ENCODE results near the gene CFAP44.
A peak's percentile ranks its signal among the peaks of the same experiment; 100 is the strongest.
"Not testable (repeated sequence)": the region's sequence is repeated elsewhere in the genome, so short reads cannot be mapped to it uniquely, and the experiment has no call there.

Gene CFAP44, protein sequence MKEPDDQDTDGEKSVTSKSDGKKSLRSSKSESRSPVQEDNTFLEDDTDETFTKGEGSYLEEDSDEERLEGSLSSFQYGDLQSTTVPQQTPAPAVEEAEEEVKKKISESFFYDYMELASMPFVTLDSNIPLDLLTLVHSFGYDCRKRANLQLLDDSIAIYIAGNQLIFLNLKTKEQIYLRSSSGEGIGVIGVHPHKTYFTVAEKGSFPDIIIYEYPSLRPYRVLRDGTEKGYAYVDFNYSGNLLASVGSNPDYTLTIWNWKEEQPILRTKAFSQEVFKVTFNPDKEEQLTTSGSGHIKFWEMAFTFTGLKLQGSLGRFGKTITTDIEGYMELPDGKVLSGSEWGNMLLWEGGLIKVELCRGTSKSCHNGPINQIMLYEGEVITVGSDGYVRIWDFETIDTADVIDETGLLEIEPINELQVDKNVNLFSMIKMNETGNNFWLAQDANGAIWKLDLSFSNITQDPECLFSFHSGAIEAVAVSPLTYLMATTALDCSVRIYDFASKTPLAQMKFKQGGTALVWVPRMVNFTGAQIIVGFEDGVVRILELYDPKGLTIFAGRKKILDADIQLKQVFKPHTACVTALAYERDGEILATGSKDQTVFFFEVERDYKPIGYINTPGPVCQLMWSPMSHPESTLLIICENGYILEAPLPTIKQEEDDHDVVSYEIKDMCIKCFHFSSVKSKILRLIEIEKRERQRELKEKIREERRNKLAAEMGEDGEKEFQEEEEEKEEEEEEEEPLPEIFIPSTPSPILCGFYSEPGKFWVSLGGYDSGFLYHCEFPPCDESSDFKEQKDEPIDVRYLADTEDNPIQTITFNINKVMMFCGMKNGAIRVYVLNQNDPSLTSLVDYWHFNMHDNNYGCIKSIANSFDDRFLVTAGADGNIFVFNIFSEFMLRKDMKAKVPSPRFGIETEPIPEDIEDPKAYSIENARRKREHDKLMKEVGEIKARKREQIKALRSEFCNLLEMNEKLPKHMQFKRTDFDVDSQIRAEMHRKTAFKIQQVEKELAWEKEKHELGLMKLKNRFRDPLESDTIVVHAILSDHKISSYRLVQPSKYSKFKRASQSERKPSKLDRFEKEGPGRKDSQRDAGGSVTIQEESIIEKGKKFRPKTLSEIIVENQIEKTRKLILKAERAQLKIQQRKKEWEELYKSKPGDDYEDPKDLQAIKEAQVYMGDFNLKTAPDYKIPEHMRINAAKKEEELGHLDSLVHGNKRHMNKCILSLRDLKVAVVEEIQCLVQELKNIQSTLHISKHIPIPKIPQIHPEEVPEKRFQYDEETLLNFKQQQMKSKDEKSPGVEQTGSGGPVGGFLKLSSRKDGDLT (N-terminal part only)

GRCh38 chr3:113441051-113441770 is at the start of gene CFAP44:
CFAP44 (minus strand) TSS chr3:113441493; CDS start chr3:113433664, 7,829 bp downstream.
- DNase-seq = no peak

DNA sequence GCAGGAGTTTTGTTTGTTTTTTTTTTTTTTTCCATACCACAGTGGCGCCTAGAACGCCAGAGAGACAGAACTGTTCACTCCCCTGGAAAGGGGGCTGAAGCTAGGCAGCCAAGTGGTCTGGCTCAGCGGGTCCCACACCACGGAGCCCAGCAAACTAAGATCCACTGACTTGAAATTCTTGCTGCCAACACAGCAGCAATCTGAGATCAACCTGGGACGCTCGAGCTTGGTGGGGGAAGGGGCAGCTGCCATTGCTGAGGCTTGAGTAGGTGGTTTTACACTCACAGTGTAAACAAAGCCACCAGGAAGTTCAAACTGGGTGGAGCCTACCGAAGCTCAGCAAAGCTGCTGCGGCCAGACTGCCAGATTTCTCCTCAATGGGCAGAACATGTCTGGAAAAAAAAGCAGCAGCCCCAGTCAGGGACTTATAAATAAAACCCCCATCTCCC is 43.9 kb upstream of the CFAP44 start:
- DNase-seq = no peak

- no peak for DNase-seq
Observed at GRCh38 chr3:113468539-113468938, 27.2 kb upstream of the CFAP44 start.

DNA sequence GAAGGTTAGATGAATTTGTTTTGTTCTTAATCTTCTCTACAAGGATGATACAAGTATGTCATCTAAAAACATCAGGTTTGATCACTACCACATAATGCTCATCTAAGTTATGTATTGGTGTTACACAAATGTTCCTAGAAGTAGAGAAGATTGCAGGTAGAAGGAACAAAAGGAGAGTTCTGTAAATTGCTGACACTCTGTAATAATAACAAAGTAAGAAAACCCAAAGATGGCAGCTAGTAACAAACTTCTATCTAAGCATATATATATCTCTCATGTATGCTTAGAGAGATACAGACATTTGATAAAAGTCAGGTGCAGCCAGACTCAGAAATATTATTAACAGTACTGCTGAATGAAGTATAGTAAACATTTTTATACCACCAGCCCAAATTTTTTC is 20.2 kb upstream of the CFAP44 start:
- DNase-seq = no peak

DNA sequence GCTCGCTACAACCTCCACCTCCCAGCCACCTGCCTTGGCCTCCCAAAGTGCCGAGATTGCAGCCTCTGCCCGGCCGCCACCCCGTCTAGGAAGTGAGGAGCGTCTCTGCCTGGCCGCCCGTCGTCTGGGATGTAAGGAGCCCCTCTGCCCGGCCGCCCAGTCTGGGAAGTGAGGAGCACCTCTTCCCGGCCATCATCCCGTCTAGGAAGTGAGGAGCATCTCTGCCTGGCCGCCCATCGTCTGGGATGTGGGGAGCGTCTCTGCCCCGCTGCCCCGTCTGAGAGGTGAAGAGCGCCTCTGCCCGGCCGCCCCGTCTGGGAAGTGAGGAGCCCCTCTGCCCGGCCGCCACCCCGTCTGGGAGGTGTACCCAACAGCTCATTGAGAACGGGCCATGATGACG is 17.3 kb upstream of the CFAP44 start:
- not testable (repeated sequence) for DNase-seq

DNA sequence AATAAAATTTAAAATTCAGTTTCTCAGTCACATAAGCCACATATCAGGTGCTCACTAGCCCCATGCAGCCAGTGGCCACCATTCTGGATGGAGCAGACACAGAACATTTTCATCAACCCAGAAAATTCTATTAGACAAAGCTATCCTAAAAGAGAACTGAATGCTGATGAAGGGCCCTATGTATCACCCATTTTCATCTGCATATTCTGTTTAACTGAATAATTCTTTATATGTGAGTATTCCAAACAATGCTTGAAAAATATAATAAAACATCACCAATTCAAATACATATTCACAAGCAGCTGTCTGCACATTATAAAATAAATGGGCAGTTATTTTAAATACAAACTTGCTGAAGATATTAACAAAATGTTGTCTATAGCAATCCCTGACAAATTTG is 14.2 kb upstream of the CFAP44 start:
- no peak for DNase-seq

DNA sequence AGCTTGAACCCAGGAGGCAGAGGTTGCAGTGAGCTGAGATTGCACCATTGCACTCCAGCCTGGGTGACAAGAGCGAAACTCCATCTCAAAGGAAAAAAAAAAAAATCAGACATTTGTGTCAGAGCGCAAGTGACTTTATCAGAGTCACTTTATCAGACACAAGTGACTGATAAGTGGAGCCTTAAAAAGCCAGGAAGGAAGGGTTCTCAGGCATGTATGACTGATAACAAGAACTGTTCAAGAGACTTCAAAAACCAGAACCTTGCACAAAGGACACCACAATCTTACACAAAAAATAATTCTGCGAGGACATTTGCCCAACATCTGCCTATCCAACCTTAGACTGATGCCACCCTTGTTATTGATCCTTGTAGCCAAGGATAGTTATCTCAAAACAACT is 13.3 kb upstream of the CFAP44 start:
- DNase-seq = no peak

- no peak for DNase-seq
Observed at GRCh38 chr3:113454057-113454456, 12.8 kb upstream of the CFAP44 start.

GRCh38 chr3:113450911-113451310 is 9.6 kb upstream of the CFAP44 start:
- DNase-seq = no peak

DNA sequence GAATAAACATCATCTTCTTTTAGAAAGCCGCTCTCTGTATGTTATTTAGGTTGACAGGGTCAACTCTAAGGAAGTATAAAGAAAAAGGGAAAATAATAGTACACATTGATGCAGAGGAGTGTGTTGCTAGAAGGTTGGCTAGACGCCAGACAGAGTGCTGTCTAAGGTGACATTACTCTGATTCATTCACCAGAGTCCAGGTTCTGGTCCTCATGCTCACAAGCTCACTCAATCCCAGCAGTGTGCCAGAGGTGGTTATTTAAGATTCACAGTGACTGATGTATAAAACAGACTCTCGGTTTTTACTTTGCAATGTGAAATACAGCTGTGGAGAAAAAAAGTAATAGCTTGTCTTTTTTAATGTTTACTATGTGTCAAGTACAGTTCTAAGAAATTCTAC is 1.7 kb downstream of the CFAP44 start:
- peak in 1 of 3 experiments; percentile 3 for DNase-seq

DNA sequence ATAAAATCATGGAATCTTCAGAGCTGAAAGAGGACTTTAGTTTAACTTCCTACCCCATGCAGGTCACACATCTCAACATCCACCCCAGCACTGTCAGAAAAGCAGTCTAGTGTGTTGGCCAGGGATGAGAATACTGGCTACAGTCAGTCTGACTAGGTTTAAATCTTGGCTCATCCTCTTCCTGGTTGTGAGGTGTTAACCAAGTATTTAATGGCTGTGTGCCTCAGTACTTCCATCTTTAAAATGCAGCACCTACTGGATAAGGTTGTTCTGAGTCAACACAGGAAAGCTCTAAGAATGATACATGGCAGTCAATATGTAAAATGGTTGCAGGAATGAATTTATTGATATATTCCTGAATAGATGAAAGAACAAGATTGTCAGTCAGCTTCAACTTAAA is 3.1 kb downstream of the CFAP44 start:
- DNase-seq = no peak

- no peak for DNase-seq
Observed at GRCh38 chr3:113437411-113437810, 3.9 kb downstream of the CFAP44 start.

DNA sequence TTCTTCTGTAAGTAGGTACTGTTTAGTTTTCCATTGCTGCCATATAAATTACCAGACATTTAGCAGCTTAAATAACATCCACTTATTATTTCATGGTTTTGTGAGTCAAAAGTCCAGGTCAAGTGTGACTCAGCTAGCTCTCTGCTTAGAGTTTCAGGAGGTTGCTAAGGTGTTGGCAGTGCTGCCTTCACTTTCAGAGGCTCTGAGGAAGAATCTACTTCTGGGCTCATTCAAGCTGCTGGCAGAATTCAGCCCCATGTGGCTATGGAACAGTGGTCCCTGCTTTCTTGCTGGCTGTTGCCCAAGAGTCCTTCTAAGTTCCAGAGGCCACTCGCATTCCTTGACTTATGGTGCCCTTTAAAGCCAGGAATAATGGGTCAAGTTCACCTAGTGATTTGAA is 4.5 kb downstream of the CFAP44 start:
- no peak for DNase-seq

DNA sequence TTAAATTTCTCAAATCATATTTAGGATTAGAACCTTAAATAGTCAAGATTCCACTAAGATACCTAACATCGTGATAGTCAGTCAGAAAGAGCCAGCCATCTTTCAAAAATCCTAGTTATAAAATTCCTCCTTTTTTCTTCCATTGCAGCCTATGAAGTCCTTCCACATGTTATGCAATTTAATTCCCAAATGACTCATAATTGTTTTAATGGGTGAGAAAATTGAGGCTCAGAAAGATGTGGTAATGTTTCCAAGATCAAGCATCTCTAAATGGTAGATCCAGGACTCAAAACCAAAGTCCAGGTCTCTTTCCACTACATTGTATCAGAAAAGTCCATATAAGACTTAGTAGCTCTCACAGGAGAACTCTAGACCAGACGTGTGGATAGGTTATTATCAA is 9.5 kb downstream of the CFAP44 start:
- DNase-seq = no peak

- no peak for DNase-seq
Observed at GRCh38 chr3:113428581-113428980, 12.7 kb downstream of the CFAP44 start.

DNA sequence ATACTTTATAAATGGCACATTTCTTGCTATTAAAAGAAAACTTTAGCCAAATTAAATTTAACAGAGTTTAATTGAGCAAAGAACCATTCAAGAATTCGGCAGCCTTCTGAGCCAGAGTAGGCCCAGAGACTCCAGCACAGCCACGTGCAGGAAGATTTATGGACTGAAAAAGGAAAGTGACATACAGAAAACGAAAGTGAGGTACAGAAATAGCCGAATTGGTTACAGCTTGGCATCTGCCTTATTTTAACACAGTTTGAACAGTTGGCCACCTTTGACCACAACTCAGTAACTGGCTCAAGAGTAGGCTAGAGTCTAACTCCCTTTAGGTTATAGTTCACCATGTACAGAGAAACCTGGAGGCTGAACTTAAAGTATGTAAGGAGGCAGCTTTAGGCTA is 17.6 kb downstream of the CFAP44 start:
- no peak for DNase-seq

- DNase-seq = no peak
Observed at GRCh38 chr3:113421082-113421481, 20.2 kb downstream of the CFAP44 start.

DNA sequence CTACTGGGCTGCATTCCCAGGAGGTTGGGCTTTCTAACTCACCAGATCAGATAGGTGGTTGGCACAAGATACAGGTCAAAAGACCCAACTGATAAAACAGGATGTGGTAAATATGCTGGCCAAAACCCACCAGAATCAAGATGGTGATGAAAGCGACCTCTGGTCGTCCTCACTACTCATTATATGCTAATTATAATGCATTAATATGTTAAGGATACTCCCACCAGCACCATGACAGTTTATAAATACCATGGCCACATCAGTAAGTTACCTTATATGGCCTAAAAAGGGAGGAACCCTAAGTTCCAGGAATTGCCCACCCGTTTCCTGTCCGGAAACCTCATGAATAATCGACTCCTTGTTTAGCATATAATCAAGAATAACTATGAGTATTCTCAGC is 31.6 kb downstream of the CFAP44 start:
- no peak for DNase-seq

DNA sequence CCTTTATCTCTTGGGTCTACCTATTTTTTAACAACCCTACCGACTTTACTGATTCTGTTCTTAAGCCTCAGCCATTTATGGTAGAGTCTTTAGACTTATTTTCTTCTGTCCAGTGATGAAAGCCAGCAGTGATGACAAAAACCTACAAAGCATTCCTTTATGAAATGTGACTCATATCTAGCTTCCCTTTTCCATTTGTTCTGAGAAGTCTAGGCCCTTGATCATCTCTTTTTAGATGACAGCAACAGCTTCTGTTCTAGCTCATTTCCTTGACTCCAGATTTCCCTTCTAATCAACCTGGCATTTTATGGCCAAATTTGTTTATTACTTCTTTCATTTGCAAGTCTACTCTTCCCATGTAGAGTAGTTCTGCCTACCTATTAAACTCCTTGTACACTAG is 36.1 kb downstream of the CFAP44 start:
- DNase-seq = no peak

DNA sequence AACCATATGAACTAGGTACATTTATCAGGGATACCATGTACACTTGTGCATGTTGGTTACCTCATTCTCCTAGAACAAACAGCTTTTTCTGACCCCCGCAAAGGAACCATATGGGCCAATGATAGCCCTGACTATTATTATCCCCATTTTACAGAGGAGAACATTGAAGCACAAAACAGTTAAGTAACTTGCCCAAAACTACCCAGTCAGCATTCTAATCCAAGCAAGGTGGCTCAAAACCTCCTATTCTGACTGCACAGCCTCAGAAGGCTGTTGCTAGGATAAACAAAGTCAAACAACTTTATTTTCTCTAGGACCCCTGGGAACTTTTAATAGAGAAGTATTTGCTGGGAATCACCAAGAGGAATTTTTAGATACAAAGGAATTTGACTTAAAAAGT is 36.7 kb downstream of the CFAP44 start:
- no peak for DNase-seq
